Epithelial cell of proximal tubule (primary cell): ENCODE measurements around the gene RERE. TPM values are rescaled to one million over a fixed set of nuclear protein-coding genes. Genes with fewer than 3 reads are reported as not detected.

ENCODE experiments used
- DNase-seq: peaks from one replicate; pipeline ENCODE4 v3.0.0-alpha.2; 2011; ENCODE audit warnings: low read depth
- H3K4me3 ChIP-seq: 2 replicates; pipeline ENCODE4 v1.5.1; 2011; ENCODE audit warnings: low read depth, mild to moderate bottlenecking, low read length
- CTCF ChIP-seq: conservative IDR thresholded peaks from 2 replicates; pipeline ENCODE4 v1.5.1; 2012; ENCODE audit warnings: low read depth, mild to moderate bottlenecking, low read length
- total RNA-seq: library from RNA; depleted of rRNA; stranded (reverse); fragments of >200 nt; gene quantifications from 2 replicates; pipeline ENCODE4 v1.2.3, GENCODE V29; 2015

RERE gene
- total RNA-seq, 1 donor from 2014 or later = 18.0 TPM

DNA sequence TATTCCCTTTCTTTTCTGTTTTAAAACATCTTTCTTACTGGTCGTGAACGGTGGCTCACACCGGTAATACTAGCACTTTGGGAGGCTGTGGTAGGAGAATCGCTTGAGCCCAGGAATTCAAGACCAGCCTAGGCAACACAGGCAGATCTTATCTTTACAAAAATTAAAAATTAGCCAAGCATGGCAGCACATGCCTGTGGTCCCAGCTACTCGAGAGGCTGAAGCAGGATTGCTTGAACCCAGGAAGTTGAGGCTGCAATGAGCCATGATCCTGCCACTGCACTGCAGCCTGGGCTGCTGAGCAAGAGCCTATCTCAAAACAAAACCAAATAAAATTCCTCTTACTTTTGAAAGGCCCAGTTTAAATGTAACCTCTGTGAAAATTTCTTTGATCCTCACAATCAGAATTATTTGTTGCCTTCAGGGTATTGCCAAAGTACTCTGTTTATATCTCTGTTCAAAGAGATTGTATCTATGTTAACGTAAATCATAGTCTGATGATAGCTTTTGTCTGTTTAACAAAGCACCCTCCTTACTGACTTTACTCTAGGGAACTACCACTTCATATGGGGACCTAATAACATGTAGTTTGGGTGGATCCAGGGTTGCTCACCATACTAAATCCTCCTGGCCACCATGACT lies 71.6 kb downstream of the RERE start:
- TF ChIP-seq CTCF = no peak
- DNase-seq = no peak
- no peak overlapping the region for H3K4me3 ChIP-seq

DNA sequence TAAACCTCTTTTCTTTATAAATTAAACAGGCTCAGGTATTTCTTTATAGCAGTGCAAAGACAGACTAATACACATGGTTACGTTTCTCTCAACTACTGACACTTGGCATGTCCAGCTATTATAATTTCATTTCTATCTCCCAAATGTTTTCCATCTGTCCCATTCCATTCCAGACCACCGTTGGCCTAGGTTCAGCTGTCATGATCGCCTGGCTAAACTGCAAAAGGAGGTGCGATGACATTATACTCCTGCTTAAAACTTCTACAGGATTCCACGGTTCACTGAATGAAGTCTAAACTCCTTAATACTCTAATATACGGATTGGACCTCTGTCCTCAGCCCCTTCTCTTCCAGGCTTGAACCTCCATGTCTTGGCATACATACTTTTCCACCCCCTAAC lies 72.1 kb downstream of the RERE start:
- H3K4me3 ChIP-seq = no peak overlapping the region
- no peak for DNase-seq
- no peak for TF ChIP-seq CTCF

DNA sequence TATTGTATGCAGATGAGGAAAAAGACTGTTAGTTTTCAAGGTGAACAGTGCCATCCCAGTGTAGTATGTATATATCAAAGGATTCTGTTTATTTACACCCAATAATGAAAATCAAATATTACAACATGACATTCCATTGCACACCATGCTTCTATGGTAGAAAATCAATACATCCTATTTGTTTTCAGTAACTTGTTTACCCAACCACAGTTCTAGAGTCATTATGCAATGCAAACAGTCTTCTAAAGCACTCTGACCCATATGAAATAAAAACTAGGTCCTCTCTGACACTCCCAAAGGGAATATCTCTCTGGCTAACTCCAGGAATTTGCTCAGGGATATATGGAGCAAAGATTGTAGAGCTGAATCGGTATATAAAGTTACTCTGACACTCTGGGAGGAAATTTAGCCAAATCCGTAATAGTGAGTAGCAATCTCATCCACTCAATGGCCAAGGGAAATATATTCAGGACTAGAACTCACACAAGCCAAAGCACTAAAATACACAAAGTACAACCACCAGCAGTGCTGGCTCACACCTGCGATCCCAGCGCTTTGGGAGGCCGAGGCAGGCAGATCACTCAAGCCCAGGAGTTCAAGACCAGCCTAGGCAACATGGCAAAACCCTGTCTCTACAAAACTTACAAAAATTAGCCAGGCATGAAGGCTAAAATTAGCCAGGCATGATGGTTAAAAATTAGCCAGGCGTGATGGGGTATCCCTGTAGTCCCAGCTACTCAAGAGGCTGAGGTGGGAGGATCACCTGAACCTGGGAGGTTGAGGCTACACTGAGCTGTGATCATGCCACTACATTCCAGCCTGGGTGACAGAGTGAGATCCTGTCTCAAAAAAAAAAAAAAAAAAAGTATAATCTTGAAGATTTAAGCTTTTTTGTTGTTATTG lies 75.2 kb downstream of the RERE start:
- H3K4me3 ChIP-seq = no peak overlapping the region
- no peak for DNase-seq
- TF ChIP-seq CTCF = no peak

GRCh38 chr1:8740034-8740449 lies 77.4 kb downstream of the RERE start:
- no peak for TF ChIP-seq CTCF
- H3K4me3 ChIP-seq = no peak overlapping the region
- peak; percentile 52 for DNase-seq

GRCh38 chr1:8739377-8739776 lies 78.1 kb downstream of the RERE start:
- peak; percentile 36 for TF ChIP-seq CTCF
- no peak overlapping the region for H3K4me3 ChIP-seq
- DNase-seq = no peak

DNA sequence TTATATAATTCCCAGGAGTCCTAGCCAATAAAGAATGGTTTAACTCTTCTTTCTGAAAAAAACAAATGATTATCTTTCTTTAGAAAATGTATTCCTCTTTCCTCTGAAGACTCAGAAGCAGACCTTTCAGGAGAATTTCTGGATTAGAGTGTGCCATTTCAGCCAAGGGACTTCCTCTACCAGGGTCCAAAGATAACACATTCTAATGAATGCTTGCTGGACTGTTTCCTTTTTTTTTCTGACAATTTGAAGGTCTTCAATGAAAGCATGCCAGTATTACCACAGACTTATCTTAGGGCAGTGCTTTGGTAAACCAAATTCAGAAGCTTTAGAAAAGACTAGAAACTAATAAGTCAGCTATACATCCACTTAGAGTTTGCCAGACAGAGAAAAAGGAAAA lies 80.5 kb downstream of the RERE start:
- DNase-seq = no peak
- no peak overlapping the region for H3K4me3 ChIP-seq
- no peak for TF ChIP-seq CTCF

- no peak for TF ChIP-seq CTCF
- no peak overlapping the region for H3K4me3 ChIP-seq
- DNase-seq = no peak
Observed at GRCh38 chr1:8733484-8733883, 84.0 kb downstream of the RERE start.
